ENCODE results near the gene MTCL3.

The MTCL3 gene

DNA sequence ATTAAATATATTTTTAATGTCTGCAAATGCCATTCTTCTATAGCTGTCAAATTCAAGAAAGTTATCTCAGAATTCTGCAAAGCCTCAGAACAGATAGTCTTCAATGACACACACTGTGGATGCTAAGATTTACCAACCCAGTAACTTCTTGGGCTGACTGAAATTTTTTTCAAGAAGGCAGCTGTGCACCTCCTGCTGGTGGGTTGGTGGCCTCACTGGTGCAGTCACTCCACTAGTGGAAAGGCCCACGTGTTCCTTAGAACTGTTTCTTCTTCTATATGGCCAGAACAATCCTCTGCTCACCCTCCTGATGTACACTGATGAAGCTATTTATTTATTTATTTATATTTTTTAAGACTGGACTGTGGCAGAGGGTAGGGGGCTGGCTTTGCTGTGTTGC, 28.1 kb upstream of the MTCL3 start:
- POLR2A ChIA-PET = no interaction called here
- Histone ChIP-seq H3K9me3 (replicated peaks; ENCODE audit: control insufficient read depth, insufficient read depth, low read length) (no peaks in the 10 kb centered on the region), H3K4me1 (ENCODE audit: control insufficient read depth, extremely low read depth, insufficient read depth, low read length) (no peaks in the 10 kb centered on the region), H3K27ac (ENCODE audit: insufficient read depth, low read depth, low read length) (no peak overlapping the region), H4K20me1 (replicated peaks; ENCODE audit: control insufficient read depth, extremely low read depth, insufficient read depth, low read length) (no peaks in the 10 kb centered on the region), H3K9ac (replicated peaks; ENCODE audit: extremely low read depth, insufficient read depth, low read length) (no peak overlapping the region), H3K4me3 (replicated peaks in 1 of 3; ENCODE audit: insufficient read depth in 1 of 3, low read depth in 1 of 3, low read length in 3 of 3) (no peak overlapping the region), H3K27me3 (ENCODE audit: control insufficient read depth in 2 of 2, insufficient read depth in 2 of 2, low read length in 2 of 2) (peaks cover 2 to 4% of the 10 kb centered on the region in 2 experiments), H3K36me3 (ENCODE audit: control insufficient read depth in 2 of 2, extremely low read depth in 1 of 2, insufficient read depth in 2 of 2, low read length in 2 of 2) (no peaks in the 10 kb centered on the region), H3K9me1 (replicated peaks; ENCODE audit: control insufficient read depth, extremely low read depth, insufficient read depth, low read length) (no peaks in the 10 kb centered on the region), H2AFZ (ENCODE audit: low read depth, low read length) (no peak overlapping the region), H3K4me2 (ENCODE audit: insufficient read depth, low read length) (no peak overlapping the region), H3K79me2 (ENCODE audit: control insufficient read depth, insufficient read depth, low read length) (no peaks in the 10 kb centered on the region)
- TF ChIP-seq POLR2A (IDR thresholded peaks at IDR 0.05; ENCODE audit: low read depth, low read length) (no peak), POLR2AphosphoS5 (IDR thresholded peaks at IDR 0.05; ENCODE audit: insufficient read depth, low read depth, low read length) (no peak)
- TF ChIP-seq, protein P1, sequence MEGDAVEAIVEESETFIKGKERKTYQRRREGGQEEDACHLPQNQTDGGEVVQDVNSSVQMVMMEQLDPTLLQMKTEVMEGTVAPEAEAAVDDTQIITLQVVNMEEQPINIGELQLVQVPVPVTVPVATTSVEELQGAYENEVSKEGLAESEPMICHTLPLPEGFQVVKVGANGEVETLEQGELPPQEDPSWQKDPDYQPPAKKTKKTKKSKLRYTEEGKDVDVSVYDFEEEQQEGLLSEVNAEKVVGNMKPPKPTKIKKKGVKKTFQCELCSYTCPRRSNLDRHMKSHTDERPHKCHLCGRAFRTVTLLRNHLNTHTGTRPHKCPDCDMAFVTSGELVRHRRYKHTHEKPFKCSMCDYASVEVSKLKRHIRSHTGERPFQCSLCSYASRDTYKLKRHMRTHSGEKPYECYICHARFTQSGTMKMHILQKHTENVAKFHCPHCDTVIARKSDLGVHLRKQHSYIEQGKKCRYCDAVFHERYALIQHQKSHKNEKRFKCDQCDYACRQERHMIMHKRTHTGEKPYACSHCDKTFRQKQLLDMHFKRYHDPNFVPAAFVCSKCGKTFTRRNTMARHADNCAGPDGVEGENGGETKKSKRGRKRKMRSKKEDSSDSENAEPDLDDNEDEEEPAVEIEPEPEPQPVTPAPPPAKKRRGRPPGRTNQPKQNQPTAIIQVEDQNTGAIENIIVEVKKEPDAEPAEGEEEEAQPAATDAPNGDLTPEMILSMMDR (IDR thresholded peaks at IDR 0.05; ENCODE audit: extremely low read depth in 1 of 2, insufficient read depth in 1 of 2, low read depth in 1 of 2, low read length in 2 of 2) = peak in 1 of 2 donors; percentile 34
- intact Hi-C loops (cut with micrococcal nuclease) (no loop called here), dilution Hi-C loops (cut with MboI; ENCODE audit: extremely low pct_ligation_motif_present, low sequenced_read_pairs) (no loop called here)
- BruUV-seq (replicated peaks) = no TSS peak
- no peak for DNase-seq (ENCODE audit: low read depth, low spot score)
- CTCF ChIA-PET = interaction anchor here (0.9 to 3.1 kb wide), 4 partner anchors 9 to 246 kb away, joined by 4 to 13 read pairs (median 6); no protein-coding TSS in a partner anchor
- FAIRE-seq = no peak

DNA sequence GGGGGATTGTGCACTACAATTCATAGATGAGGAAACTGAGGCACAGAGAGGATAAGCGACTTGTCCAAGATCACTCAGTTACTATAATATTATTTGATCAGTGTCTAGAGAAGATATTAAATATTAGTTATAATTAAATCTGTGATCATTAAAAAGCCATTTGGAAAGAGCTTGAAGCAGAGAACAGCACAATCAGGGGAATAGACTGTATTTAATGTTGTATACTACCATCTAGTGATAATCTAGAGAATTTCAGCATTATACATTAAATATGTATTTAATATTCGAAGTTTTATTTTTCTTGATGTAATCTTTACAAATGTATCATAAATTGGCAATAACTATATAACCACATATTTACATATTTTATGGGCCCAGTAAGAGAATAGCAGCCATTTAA, 20.1 kb upstream of the MTCL3 start:
- CTCF ChIA-PET = interaction anchor here (0.5 to 3.4 kb wide), 36 partner anchors 10 to 1506 kb away, joined by 3 to 155 read pairs (median 4); partner anchors contain the start of genes ECHDC1, KIAA0408, MTCL3 and RNF146
- H3K27ac ChIP-seq (ENCODE audit: insufficient read depth, low read depth, low read length) = no peak overlapping the region
- H4K20me1 ChIP-seq (replicated peaks; ENCODE audit: control insufficient read depth, extremely low read depth, insufficient read depth, low read length) = no peaks in the 10 kb centered on the region
- H2AFZ ChIP-seq (ENCODE audit: low read depth, low read length) = no peak overlapping the region
- FAIRE-seq (no peak), DNase-seq (ENCODE audit: low read depth, low spot score) (peak; percentile 26)
- POLR2A ChIA-PET = no interaction called here
- H3K9ac ChIP-seq (replicated peaks; ENCODE audit: extremely low read depth, insufficient read depth, low read length) = no peak overlapping the region
- H3K4me1 ChIP-seq (ENCODE audit: control insufficient read depth, extremely low read depth, insufficient read depth, low read length) = no peaks in the 10 kb centered on the region
- no peak overlapping the region for H3K4me2 ChIP-seq (ENCODE audit: insufficient read depth, low read length)
- intact Hi-C loops (cut with micrococcal nuclease) (loop anchor here (1.0 to 5.0 kb wide), 3 partner anchors 74 to 417 kb away; no protein-coding TSS in a partner anchor), dilution Hi-C loops (cut with MboI; ENCODE audit: extremely low pct_ligation_motif_present, low sequenced_read_pairs) (no loop called here)
- TF ChIP-seq FOS (IDR thresholded peaks at IDR 0.05; ENCODE audit: borderline replicate concordance, insufficient read depth, low read length) = no peak
- TF ChIP-seq, protein P1 (IDR thresholded peaks at IDR 0.05; ENCODE audit: extremely low read depth in 1 of 2, insufficient read depth in 1 of 2, low read depth in 1 of 2, low read length in 2 of 2) = peak in 1 of 2 donors; percentile 3
- no peaks in the 10 kb centered on the region for H3K79me2 ChIP-seq (ENCODE audit: control insufficient read depth, insufficient read depth, low read length)
- H3K4me3 ChIP-seq (replicated peaks in 1 of 3; ENCODE audit: insufficient read depth in 1 of 3, low read depth in 1 of 3, low read length in 3 of 3) = no peak overlapping the region
- no peaks in the 10 kb centered on the region for H3K9me1 ChIP-seq (replicated peaks; ENCODE audit: control insufficient read depth, extremely low read depth, insufficient read depth, low read length)
- H3K9me3 ChIP-seq (replicated peaks; ENCODE audit: control insufficient read depth, insufficient read depth, low read length) = no peaks in the 10 kb centered on the region
- H3K36me3 ChIP-seq (ENCODE audit: control insufficient read depth in 2 of 2, extremely low read depth in 1 of 2, insufficient read depth in 2 of 2, low read length in 2 of 2) = no peaks in the 10 kb centered on the region
- no TSS peak for BruUV-seq (replicated peaks)
- H3K27me3 ChIP-seq (ENCODE audit: control insufficient read depth in 2 of 2, insufficient read depth in 2 of 2, low read length in 2 of 2) = peaks cover 12 to 17% of the 10 kb centered on the region in 2 experiments
